Adrenal gland (tissue), 19 donors: Measurements from ENCODE around the gene ZNF212. TPM values are rescaled to one million over a fixed set of nuclear protein-coding genes. Genes with fewer than 3 reads are reported as not detected.

Experiments
- DNase-seq, 7 donors: peaks; one replicate each; pipeline ENCODE4 v3.0.0-alpha.2; 2019 to 2020
- H3K27ac ChIP-seq, 5 donors: fragments of 200-600 bp; sonication (generic) in 4 of 5; 1 replicate in 3 of 5; 2 replicates in 2 of 5; pipeline versions ENCODE4 v1.5.1 to v1.8.0; 2016 to 2020; ENCODE audit warnings: mild to moderate bottlenecking in 1 of 5
- H3K27me3 ChIP-seq: fragments of 200-600 bp; 2 replicates; pipeline ENCODE4 v1.8.0; 2021
- H3K36me3 ChIP-seq, 2 donors: fragments of 200-600 bp; replicated peaks in 1 of 2; 1 replicate in 1 of 2; 2 replicates in 1 of 2; pipeline versions ENCODE4 v1.5.1 to v1.8.0; 2018 to 2022
- H3K4me1 ChIP-seq, 2 donors: fragments of 200-600 bp; replicated peaks in 1 of 2; 1 replicate in 1 of 2; 2 replicates in 1 of 2; pipeline versions ENCODE4 v1.5.1 to v1.8.0; 2018 to 2021
- H3K4me3 ChIP-seq, 4 donors: fragments of 200-600 bp; sonication (generic) in 3 of 4; one replicate each; pipeline ENCODE4 v1.5.1; 2016 to 2018
- H3K9me3 ChIP-seq, 3 donors: fragments of 200-600 bp; sonication (generic) in 1 of 3; replicated peaks in 1 of 3; 1 replicate in 2 of 3; 2 replicates in 1 of 3; pipeline versions ENCODE4 v1.5.1 to v1.8.0; 2016 to 2021
- POLR2A ChIP-seq, 2 donors: fragments of 450-650 bp; IDR thresholded peaks; one replicate each; pipeline ENCODE4 v1.6.1; 2017; ENCODE audit warnings: antibody characterized with exemption in 2 of 2, mild to moderate bottlenecking in 2 of 2, moderate library complexity in 1 of 2
- WGBS, 4 donors: extraction: QIAGEN DNeasy Blood & Tissue Kit in 2 of 4; methylation state at CpG; one replicate each; pipeline versions ENCODE4 v1.1.5 to v1.1.7; 2013 to 2017; 5-methylcytosine and 5-hydroxymethylcytosine counted together
- intact Hi-C, 2 donors: fragments of 100-400 bp; cut with DNase I; formaldehyde crosslinking; loops; one replicate each; pipeline versions ENCODE4 v1.14.1 to v1.15.0; 2022 to 2023
- long read RNA-seq, 10 donors: library from polyadenylated mRNA in 3 of 10; unstranded in 2 of 10; stranded (forward) in 1 of 10; transcript quantifications; one replicate each; pipeline ENCODE4 v2.0.0 and lab custom pipeline, GENCODE V29; 2021 to 2026
- polyA plus RNA-seq, 3 donors: library from polyadenylated mRNA; stranded (reverse); fragments of 200-250 nt in 2 of 3; fragments of 350-450 nt in 1 of 3; fragmentation: Illumina TruSeq in 1 of 3; extraction: RNeasy Lipid Tissue Mini Kit (QIAGEN cat#74804) in 1 of 3; gene quantifications; one replicate each; pipeline ENCODE4 v1.2.3, GENCODE V29; 2013 to 2014
- total RNA-seq, 9 donors: library from RNA; depleted of rRNA in 4 of 9; stranded (reverse); fragments of >200 nt in 4 of 9; fragments of 120-200 nt in 1 of 9; fragmentation: NEBNext Ultra II Directional in 1 of 9; extraction: Animal tissue kit (Norgen Biotek cat#: 25700) in 1 of 9; gene quantifications; one replicate each; pipeline versions ENCODE4 v1.1.0 to v1.2.4, GENCODE V29; 2013 to 2023
- TF ChIP-seq, protein P1 (sequence below), 6 experiments: fragments of 450-650 bp in 4 of 6; fragments of 200-600 bp in 2 of 6; sonication (generic) in 1 of 6; IDR thresholded peaks; 1 replicate in 5 of 6; 2 replicates in 1 of 6; pipeline versions ENCODE4 v1.5.1 to v1.8.0; 2016 to 2021; ENCODE audit warnings: antibody characterized with exemption in 6 of 6, mild to moderate bottlenecking in 2 of 6, moderate library complexity in 1 of 6
- donor health status: healthy with polysubstance abuse.
- donor health status: Bipolar disorder and iron deficiency.
- donor health status: DM: yes; HTN: yes; CAD: no.
- donor health status: DM: no; HTN: no; CAD: no.
- donor health status: DM: no; HTN: no; CAD: no.
- donor health status: DM: yes; HTN: yes; CAD: no.

The ZNF212 gene
- total RNA-seq: 10 to 100 TPM in 4 of 9 donors, 1 to 10 TPM in 5; 5.7 to 22.7 (median 8.3) TPM
- polyA plus RNA-seq: 10 to 100 TPM in 2 of 3 donors, 1 to 10 TPM in 1; 5.5 to 14.5 (median 14.5) TPM
- long read RNA-seq, donor 1, partial matches to known transcripts: 0 of 2 reads
- long read RNA-seq, donor 1, other reads (novel, unspliced or antisense): 0 of 2 reads
- long read RNA-seq, donor 2: 0 reads
- long read RNA-seq, donor 3, partial matches to known transcripts: 0 of 1 reads
- long read RNA-seq, donor 3, other reads (novel, unspliced or antisense): 0 of 1 reads
- long read RNA-seq, donor 4, partial matches to known transcripts: 0 of 3 reads
- long read RNA-seq, donor 4, other reads (novel, unspliced or antisense): 2 of 3 reads
- long read RNA-seq, donor 5, transcript ZNF212-201 (5 exons, 2,810 nt): major isoform, 24 of 32 reads
- long read RNA-seq, donor 5, partial matches to known transcripts: 1 of 32 reads
- long read RNA-seq, donor 5, other reads (novel, unspliced or antisense): 7 of 32 reads
- long read RNA-seq, donor 6, partial matches to known transcripts: 0 of 3 reads
- long read RNA-seq, donor 6, other reads (novel, unspliced or antisense): 1 of 3 reads
- long read RNA-seq, donor 7, partial matches to known transcripts: 0 of 1 reads
- long read RNA-seq, donor 7, other reads (novel, unspliced or antisense): 0 of 1 reads
- long read RNA-seq, donor 8, partial matches to known transcripts: 0 of 1 reads
- long read RNA-seq, donor 8, other reads (novel, unspliced or antisense): 0 of 1 reads
- long read RNA-seq, donor 9: 0 reads
- long read RNA-seq, donor 10: 0 reads

DNA sequence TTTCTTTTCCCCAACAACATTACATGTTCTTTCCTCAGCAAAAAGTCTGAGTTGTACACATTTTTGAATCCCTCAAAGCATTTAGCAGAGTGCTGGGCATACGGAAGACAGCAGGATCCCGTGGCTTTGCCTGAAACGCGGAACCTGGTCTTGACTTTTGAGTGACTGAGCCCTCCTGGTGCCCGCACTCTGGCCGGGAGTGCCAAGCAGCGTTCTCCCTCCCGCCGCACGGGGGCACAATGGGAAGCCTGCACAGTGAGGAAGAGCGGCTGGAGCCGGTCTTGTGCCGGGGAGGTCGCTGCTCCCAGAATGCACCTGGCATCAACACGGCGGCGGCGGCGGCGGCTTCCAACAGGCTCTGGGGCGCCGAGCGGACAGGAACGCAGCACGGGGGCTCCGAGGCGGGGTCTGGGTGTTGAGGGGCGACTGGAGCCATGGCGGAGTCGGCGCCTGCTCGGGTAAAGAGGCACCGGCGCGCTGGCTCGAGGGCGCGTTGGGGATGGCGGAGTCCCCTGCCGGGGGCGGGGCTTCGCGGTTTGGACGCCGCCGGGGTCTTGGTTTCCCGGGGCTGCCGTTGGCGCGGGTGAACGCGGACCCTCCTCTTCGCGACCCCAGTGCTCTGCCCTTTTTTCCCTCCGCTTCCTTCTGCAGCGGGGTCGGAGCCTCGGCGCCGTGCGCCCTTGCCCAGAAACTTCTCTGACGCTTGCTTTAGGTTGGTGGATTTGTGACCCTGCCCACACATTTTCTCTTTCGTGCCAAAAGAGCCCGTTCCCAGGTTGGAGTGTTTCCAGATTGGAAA lies at the start of gene ZNF212:
Gene ZNF212 (plus strand): TSS at position 307 of the 799 bp plus-strand sequence. CDS start 128 bp downstream, at position 435.
- H3K27me3 ChIP-seq: no peaks in the 10 kb centered on the region
- 0 to 1% (median 0%) methylated on average over 22 to 64 of the region's 64 CpGs for WGBS, 4 donors
- peak within 1 kb of the TSS in 3 of 5 donors; percentile 60 to 71 (median 69) for H3K27ac ChIP-seq
- H3K36me3 ChIP-seq: no peaks in the 10 kb centered on the region
- H3K4me3 ChIP-seq: peak within 1 kb of the TSS; percentile 35 to 93 (median 66)
- peaks cover 10 to 32% of the 10 kb centered on the region in 2 donors for H3K4me1 ChIP-seq
- intact Hi-C loops: no loop called here
- H3K9me3 ChIP-seq: no peaks in the 10 kb centered on the region
- DNase-seq: peak; percentile 88 to 94 (median 92)
- peak in 1 of 2 donors; percentile 63 for TF ChIP-seq POLR2A (IDR thresholded peaks at IDR 0.05)
- TF ChIP-seq, protein P1, sequence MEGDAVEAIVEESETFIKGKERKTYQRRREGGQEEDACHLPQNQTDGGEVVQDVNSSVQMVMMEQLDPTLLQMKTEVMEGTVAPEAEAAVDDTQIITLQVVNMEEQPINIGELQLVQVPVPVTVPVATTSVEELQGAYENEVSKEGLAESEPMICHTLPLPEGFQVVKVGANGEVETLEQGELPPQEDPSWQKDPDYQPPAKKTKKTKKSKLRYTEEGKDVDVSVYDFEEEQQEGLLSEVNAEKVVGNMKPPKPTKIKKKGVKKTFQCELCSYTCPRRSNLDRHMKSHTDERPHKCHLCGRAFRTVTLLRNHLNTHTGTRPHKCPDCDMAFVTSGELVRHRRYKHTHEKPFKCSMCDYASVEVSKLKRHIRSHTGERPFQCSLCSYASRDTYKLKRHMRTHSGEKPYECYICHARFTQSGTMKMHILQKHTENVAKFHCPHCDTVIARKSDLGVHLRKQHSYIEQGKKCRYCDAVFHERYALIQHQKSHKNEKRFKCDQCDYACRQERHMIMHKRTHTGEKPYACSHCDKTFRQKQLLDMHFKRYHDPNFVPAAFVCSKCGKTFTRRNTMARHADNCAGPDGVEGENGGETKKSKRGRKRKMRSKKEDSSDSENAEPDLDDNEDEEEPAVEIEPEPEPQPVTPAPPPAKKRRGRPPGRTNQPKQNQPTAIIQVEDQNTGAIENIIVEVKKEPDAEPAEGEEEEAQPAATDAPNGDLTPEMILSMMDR (IDR thresholded peaks at IDR 0.05): peak; percentile 72 to 88 (median 80)

DNA sequence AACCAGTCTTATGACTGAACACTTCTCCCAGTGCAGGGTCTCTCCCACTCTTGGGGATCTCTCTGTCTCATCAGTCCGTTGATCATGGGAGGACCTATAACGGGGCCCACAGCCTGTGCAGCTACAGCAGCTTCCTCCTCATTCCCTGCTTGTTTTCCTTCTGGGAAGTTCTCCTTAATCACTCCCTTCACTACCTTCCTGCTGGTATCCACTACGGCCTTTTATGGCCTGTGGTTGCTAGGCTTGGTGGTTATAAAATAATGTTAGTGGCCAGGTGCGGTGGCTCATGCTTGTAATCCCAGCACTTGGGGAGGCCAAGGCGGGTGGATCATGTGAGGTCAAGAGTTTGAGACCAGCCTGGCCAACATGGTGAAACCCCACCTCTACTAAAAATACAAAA lies 47.6 kb upstream of the ZNF212 start:
- Histone ChIP-seq H3K36me3 (no peaks in the 10 kb centered on the region), H3K27me3 (no peaks in the 10 kb centered on the region), H3K4me3 (no peak overlapping the region), H3K4me1 (peaks cover 6 to 12% of the 10 kb centered on the region in 2 donors), H3K27ac (no peak overlapping the region), H3K9me3 (no peaks in the 10 kb centered on the region)
- intact Hi-C loops: no loop called here
- 55 to 72% (median 61%) methylated on average over 5 of the region's 5 CpGs for WGBS, 4 donors
- no peak for DNase-seq
- no peak for TF ChIP-seq POLR2A (IDR thresholded peaks at IDR 0.05)
- TF ChIP-seq, protein P1 (IDR thresholded peaks at IDR 0.05): no peak

DNA sequence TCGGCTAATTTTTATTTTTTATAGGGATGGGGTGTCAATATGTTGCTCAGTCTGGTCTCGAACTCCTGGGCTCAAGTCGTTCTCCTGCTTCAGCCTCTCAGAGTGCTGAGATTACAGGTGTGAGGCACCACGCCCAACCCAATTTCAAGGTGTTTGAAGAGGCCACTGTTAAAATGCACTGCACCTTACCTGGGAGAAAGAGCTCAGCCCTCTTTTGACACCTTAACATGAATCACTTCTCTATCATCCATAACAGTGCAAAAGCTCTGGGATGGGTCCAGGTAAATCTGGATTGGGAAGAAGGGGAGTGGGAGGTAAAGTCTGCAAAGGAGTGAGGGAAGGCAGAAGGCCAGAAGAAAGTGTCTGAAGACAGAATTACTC lies 44.7 kb upstream of the ZNF212 start:
- Histone ChIP-seq H3K9me3 (no peaks in the 10 kb centered on the region), H3K4me3 (peak overlapping the region in 1 of 4 donors; percentile 98), H3K27me3 (no peaks in the 10 kb centered on the region), H3K27ac (peak overlapping the region in 2 of 5 donors; percentile 89 to 99), H3K4me1 (peaks cover 9 to 22% of the 10 kb centered on the region in 2 donors), H3K36me3 (peaks cover 0 to 15% of the 10 kb centered on the region in 2 donors)
- WGBS, 4 donors: 65 to 81% (median 78%) methylated on average over 4 of the region's 4 CpGs
- intact Hi-C loops: no loop called here
- TF ChIP-seq, protein P1 (IDR thresholded peaks at IDR 0.05): no peak
- no peak for TF ChIP-seq POLR2A (IDR thresholded peaks at IDR 0.05)
- DNase-seq: no peak
